GM19463 (cell line): ENCODE measurements around the gene MRC2.
"Not testable (repeated sequence)": the region's sequence is repeated elsewhere in the genome, so short reads cannot be mapped to it uniquely, and the experiment has no call there.

ENCODE experiments used
- ATAC-seq: cut with Tn5 transposase; IDR thresholded peaks from one replicate; pipeline ENCODE4 v1.9.1; 2021; ENCODE audit warnings: mild to moderate bottlenecking, moderate library complexity; ENCODE audit not compliant: unreplicated experiment

The MRC2 gene, protein sequence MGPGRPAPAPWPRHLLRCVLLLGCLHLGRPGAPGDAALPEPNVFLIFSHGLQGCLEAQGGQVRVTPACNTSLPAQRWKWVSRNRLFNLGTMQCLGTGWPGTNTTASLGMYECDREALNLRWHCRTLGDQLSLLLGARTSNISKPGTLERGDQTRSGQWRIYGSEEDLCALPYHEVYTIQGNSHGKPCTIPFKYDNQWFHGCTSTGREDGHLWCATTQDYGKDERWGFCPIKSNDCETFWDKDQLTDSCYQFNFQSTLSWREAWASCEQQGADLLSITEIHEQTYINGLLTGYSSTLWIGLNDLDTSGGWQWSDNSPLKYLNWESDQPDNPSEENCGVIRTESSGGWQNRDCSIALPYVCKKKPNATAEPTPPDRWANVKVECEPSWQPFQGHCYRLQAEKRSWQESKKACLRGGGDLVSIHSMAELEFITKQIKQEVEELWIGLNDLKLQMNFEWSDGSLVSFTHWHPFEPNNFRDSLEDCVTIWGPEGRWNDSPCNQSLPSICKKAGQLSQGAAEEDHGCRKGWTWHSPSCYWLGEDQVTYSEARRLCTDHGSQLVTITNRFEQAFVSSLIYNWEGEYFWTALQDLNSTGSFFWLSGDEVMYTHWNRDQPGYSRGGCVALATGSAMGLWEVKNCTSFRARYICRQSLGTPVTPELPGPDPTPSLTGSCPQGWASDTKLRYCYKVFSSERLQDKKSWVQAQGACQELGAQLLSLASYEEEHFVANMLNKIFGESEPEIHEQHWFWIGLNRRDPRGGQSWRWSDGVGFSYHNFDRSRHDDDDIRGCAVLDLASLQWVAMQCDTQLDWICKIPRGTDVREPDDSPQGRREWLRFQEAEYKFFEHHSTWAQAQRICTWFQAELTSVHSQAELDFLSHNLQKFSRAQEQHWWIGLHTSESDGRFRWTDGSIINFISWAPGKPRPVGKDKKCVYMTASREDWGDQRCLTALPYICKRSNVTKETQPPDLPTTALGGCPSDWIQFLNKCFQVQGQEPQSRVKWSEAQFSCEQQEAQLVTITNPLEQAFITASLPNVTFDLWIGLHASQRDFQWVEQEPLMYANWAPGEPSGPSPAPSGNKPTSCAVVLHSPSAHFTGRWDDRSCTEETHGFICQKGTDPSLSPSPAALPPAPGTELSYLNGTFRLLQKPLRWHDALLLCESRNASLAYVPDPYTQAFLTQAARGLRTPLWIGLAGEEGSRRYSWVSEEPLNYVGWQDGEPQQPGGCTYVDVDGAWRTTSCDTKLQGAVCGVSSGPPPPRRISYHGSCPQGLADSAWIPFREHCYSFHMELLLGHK (N-terminal part only)

DNA sequence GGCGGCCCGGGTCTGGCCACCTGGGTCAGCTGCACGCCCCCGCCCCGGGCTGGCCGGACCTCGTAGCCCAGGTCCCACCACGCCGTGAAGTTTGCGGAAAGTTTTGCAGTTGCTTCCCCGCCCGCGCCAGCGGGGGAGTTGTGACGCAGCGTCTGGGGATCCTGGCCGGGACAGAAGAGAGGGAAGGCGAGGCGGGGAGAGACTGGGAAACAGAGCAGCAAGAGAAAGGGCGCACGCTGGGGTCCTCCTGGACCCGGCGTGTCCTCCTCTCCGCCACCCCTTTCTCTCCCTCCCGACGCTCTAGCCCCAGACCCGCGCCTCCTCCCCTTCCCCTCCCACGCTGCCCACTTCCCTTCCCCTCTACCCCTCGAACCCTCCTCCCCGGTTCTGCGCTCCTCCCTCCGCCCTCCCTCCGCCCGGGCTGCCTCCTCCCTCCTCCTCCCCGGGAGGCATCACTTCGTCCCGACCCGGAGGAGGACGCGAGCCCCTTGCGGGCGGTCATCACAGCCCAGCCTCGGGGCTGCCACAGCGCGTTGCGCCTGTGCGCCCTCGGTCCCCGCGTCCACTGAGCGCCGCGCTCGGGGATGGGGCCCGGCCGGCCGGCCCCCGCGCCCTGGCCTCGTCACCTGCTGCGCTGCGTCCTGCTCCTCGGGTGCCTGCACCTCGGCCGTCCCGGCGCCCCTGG, at the start of gene MRC2:
Gene MRC2 (plus strand): TSS at position 452 of the 685 bp plus-strand sequence. CDS start 133 bp downstream, at position 585.
- no peak for ATAC-seq

DNA sequence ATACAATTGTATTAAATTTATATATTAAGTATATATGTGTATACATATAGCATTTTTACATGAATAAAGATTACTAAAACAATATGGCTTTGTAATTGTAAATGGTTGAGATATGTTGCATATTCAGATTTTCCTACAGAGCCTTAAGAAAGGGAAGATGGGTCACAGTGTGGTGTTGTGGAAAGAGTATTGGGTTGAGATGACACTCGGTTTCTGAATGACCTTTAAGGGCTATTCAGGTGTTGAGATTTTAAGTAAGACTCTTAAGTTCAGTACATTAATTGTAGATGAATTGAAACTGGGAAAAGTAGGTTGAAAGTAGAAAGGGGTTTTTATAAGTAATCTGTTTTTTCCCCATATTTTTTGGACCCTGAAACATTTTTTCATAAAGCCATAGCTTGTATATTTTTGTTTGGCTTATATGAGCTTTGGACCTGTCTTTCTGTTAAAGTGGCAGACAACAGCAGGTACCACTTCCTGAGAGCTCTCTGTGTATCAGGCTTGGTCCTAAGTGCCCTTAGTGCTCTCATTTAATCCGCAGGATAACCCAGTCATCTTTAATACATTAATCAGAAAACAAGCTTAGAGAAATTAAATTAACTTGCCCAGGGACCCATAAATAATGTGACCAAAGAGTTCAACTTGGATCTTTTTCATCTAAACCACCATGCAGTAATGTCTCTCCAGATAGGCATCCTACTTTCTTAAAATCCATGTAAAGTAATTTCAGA, 48.5 kb upstream of the MRC2 start:
- no peak for ATAC-seq

DNA sequence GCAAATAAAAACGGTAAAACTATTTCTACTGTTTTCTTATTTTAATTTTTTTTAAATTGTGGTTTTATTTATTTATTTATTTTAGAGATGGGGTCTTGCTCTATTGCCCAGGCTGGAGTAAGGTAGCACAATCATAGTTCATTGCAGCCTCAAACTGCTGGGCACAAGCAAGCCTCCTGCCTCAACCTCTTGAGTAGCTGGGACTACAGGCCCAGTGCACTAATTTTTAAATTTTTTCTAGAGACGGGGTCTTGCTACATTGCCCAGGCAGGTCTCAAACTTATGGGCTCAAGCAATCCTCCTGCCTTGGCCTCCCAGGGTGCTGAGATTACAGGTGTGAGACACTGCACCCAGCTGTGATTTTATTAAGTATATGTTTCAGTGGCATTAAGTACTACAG, 46.5 kb upstream of the MRC2 start:
- ATAC-seq: no peak

DNA sequence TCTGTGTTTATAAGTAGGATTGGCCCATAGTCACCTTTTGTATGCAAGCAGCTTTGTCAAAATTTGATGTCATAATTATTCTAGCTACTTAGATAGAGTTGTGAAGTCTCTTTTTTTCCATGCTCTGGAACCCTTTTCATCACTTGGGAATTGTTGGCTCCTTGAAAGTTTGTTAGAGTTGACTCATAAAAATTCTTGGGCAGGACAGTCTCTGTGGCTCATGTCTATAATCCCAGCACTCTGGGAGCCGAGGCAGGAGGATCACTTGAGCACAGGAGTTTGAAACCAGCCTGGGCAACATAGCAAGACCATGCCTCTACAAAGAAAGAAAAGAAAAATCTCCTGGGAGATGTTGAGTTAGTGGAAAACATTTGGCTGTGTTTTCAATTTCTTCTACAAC, 45.7 kb upstream of the MRC2 start:
- ATAC-seq: no peak

DNA sequence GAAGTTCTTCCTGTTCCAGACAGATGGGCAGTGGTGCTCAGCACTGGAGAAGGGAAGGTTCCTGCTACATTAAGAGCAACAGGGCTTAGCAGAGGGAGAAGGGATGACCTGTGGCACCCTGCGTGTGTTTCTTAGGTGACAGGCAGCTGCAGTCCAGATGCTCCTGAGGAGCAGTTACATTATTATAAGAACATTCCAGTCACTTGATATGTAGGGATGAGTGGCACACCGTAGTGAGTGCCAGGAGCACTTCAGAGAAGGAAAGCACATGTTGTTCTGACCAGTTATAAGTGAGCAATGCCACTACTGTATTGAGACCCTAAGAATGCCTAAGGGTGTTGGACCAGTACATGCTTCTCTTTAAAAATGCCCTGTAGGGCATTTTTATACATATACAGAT, 39.9 kb upstream of the MRC2 start:
- no peak for ATAC-seq

DNA sequence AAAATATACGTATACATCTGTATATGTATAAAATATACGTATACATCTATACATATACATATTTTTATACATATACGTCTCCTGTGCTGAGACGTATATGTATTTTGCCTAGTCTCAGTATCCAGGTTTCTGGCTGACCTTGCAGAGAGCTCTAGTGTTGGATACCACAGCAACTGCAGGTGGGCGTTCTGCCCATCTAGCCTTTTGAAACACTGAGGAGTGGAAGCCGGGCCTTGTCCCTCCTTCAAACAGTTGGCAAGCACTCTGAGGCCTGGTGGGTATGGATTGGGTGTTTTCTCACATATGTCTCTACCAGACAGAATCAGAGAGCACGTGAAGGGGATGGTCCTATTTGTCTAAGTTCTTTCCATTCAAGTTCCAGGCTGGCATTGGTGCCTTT, 39.4 kb upstream of the MRC2 start:
- no peak for ATAC-seq

DNA sequence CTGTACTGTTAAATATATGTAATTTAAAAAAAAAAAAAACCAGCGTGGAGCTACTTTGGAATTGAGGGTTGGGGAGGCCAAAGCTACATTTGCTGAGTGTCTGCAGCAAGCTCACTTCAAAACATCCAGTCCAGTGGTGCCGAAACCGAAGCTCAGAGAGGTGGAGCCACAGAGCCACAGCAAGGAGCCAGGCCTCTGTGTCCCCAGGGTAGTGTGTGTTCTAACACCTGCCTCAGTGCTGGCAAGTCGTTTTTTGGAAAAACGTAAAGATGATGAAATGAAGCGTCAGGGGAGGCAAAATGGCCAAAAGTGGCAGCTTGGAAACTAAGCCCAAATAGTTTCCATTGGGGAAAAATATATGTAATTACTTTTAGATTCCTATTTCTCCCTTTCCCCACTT, 36.1 kb upstream of the MRC2 start:
- no peak for ATAC-seq

DNA sequence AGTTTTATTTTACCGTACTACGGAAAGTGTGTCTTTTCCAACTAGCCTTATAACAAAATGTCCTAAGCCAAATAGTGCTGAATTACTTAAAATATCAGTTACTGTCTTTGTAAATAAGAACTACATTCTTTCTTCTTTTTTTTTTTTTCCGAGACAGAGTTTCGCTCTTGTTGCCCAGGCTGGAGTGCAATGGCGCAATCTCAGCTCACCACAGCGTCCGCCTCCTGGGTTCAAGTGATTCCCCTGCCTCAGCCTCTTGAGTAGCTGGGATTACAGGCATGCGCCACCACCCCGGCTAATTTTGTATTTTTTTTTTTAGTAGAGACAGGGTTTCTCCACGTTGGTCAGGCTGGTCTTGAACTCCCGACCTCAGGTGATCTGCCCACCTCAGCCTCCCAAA, 35.6 kb upstream of the MRC2 start:
- not testable (repeated sequence) for ATAC-seq

DNA sequence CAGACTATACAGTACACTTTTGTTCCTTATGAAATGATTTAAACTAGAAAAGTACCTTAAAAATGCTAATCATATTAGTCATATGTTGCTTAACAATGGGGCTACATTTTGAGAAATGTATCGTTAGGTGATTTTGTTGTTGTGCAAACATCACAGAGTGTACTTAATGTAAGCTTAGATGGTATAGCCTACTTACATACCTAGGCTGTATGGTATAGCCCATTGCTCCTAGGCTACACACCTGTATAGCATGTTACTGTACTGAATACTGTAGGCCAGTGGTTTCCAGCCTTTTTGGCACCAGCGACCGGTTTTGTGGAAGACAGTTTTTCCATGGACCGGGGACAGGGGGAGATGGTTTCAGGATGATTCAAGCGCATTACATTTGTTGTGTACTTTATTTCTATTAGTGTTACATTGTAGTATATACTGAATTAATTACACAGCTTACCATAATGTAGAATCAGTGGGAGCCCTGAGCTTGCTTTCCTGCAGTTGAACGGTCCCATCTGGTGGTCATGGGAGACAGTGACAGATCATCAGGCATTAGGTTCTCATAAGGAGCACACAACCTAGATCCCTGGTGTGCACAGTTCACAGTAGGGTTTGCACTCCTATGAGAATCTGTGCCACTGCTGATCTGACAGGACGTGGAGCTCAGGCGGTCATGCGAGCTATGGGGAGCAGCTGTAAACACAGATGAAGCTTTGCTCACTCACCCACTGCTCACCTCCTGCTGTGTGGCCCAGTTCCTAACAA, 35.0 kb upstream of the MRC2 start:
- ATAC-seq: no peak

DNA sequence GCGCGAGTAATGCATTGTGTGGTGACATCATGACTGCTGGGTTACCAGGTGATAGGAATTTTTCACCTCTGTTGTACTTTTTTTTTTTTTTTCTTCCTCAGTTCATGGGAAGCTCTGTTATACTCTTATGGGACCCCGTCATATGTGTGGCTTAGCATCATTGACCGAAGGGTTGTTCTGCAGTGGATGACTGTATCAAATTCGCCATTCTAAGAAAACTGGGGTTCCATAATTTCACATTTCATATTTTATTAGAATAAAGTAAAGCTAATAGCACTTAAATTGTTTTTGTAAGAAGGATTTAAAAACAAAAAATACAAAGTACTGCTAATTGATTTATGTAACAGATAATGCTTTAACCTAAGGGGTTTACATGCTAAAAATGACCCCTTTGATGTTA, 32.0 kb upstream of the MRC2 start:
- no peak for ATAC-seq

DNA sequence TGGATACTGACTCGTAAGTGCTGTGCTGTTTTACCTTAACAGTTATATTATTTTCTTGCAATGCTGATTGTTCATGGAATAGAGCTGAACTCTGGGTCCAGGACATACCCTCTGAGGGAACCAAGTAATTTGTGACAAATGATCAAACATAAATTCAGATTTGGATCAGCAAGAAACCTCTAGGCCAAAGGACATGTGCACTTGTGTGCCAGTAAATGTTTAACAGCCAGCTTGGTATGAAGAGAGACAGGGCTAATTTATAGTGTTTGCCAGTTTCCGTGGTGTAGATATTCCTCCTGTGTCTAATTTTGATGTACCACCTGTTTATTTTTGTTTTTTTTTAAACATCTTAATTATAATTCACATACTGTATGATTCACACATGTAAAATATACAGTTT, 30.8 kb upstream of the MRC2 start:
- ATAC-seq: no peak

DNA sequence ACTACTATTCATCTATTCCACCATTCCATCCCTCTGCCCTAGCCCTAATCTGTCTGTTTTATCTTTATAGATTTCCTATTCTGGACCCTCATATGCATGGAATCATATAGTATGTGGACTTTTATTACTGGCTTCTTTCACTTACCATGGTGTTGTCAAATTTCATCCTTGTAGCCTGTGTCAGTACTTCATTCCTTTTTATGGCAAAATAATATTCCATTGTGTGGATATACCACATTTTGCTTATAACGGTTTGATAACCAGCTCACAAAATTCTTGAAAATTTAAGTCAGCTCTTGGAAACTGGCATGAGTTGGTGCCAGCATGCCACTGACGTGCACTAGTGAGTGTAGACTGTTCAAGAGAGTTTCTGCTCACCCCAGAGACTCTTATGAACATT, 30.3 kb upstream of the MRC2 start:
- no peak for ATAC-seq

DNA sequence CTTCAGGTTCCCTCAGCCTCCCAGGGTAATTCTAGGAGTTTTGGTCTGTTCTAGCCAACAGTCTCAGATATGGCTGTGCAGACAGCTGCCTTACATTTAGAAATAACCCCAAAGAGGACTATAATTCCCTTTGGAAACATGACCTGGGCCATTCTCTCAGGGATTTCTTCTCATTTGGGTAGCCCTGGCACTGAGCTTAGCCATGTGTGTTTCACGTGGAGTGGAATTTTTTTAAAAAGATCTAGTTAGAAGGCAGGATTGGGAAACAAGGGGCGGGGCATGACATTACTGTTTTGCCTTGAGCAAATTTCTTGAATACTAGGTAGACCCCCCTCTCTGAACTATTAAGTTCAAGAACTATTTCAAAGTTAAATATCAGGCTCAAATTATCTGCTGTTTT, 29.6 kb upstream of the MRC2 start:
- ATAC-seq: no peak

DNA sequence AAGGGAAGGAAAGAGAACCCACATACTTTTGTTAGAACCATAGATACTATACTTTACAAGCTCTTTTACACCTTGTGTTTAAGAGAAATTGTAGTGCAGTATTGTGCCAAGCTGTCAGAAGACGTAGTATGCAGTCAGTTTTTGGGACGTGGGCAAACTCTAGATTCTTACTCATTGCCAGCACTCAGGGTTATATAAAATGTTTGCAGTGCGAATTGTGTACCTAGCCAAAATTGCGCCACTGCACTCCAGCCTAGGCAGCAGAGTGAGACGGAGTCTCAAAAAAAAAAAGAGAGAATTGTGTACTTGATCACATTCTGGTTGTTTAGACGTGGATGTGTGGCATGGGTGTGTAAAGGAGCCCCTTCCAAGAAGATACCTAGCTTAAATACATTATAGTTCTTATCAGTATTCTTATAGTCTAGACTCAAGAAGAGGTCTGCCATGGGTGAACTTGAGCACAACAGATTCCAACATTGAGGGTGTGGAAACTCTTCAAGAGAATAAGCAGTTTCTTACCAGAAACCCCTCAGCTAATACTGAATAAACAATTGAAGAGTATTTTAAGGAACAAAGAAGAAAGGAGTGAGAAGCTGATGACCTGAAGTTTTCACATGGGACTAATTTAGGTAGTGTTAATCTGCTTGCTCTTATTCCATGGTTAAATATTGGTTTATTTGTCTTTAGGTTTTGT, 27.4 kb upstream of the MRC2 start:
- no peak for ATAC-seq

DNA sequence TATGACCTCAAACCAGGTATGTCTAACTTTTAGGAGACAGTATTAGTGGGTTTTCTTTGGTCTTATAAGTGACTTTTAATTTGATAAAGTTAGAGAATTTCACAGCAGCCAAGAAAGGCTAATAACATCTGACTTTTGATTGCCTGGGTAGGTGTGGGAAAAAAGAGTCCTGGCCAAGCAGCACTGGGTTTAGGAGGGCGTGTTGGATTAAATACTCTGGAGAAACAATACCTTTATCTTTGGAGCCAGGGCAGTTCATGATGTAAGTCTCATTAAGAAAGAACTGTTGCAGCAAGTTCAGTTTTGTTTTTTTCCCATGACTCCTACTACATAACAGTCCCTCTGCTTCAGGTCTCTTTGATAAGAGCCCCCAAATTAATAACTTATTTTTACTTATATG, 26.7 kb upstream of the MRC2 start:
- no peak for ATAC-seq

DNA sequence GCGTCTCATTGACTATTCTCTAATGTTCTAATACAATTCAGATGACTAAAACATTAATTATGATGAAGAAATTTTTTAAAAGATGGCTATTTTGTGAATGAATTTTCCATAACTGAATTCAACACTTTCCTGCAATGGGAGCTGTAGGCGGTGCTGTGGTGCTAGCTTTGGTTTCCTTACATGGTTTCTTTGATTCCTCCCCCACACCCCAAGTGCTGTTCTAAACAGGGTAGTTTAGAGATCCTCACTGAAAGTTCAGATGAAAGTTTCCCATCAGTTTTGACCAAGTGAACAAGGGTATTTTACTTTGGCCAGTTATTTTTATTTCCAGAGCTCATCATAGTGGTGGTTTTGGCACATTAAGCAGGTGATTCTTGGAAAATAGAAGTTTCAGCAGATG, 26.0 kb upstream of the MRC2 start:
- no peak for ATAC-seq

DNA sequence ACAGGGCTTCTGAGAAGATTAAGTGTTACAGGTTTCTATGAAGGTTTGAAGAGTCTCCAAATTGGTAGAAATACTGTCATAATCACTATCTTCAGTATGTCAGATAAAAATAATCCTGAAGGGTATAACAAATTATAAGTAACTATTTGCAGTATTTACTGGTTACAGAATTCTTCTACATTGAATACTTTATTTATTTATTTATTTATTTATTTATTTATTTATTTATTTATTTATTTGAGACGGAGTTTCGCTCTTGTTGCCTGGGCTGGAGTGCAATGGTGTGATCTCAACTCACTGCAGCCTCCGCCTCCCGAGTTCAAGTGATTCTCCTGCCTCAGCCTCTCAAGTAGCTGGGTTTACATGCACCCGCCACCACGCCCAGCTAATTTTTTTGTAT, 23.7 kb upstream of the MRC2 start:
- not testable (repeated sequence) for ATAC-seq

DNA sequence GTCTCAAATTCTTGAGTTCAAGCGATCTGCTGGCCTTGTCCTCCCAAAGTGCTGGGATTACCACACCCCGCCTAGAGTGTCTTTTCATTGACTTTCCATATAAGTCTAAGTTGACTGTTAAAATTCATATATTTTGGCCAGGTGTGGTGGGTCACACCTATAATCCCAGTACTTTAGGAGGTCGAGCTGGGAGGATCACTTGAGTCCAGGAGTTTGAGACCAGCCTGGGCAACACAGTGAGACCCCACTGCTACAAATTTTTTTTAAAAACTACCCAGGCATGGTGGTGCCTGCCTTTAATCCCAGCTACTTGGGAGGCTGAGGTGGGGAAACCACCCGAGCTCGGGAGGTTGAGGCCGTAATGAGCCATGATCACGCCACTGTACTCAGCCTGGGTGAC, 21.9 kb upstream of the MRC2 start:
- no peak for ATAC-seq

DNA sequence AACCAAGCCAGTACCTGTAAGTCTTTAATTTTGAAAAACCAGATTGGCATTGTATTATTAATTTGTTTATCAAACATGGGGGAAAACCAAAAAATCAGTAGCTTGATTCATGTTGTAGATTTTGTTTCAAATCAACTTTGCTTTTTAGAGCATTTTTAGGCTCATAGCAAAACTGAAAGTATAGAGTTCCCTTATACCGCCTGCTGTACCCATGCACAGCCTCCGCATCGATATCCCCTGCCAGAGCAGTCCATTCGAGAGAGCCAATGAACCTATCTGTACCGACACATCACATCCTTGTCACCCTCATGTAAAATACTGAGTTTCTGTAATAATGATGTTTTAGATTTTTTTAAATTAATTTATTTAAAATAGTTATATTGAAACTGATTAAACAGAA, 16.2 kb upstream of the MRC2 start:
- ATAC-seq: peak; percentile 83
